Measurements from ENCODE around the gene CHGA. TPM values are rescaled to one million over a fixed set of nuclear protein-coding genes. Genes with fewer than 3 reads are reported as not detected.

CHGA gene
- total and polyA plus RNA-seq, 2 donors (not counting 1 experiment from before 2014, with no cell fraction given), result not detected

GRCh38 chr14:92942576-92942975 is 19.6 kb downstream of the CHGA start:
- POLR2A ChIA-PET, result no interaction called here
- ATAC-seq (ENCODE audit: low read depth), result no peak
- H3K9me3 Mint-ChIP-seq (ENCODE audit: insufficient read depth), result no peaks in the 10 kb centered on the region
- intact Hi-C loops (cut with micrococcal nuclease), result no loop called here
- H3K27me3 Mint-ChIP-seq, result no peaks in the 10 kb centered on the region
- no peaks in the 10 kb centered on the region for H4K20me1 ChIP-seq (ENCODE audit: control insufficient read depth, insufficient read depth, low read length, poor library complexity, severe bottlenecking)
- 99% methylated on average over 7 of the region's 8 CpGs for WGBS (ENCODE audit: insufficient coverage)
- H3K9ac ChIP-seq (ENCODE audit: low read length), result no peak overlapping the region
- CTCF ChIA-PET, result interaction anchor here (1.3 to 1.4 kb wide), 2 partner anchors 9 to 190 kb away, joined by 3 to 5 read pairs; no protein-coding TSS in a partner anchor
- no peaks in the 10 kb centered on the region for H3K4me1 Mint-ChIP-seq
- no peak overlapping the region for H3K4me3 Mint-ChIP-seq
- TF ChIP-seq EZH2 (IDR thresholded peaks at IDR 0.05; ENCODE audit: borderline replicate concordance, insufficient read depth, low read depth, low read length, poor library complexity, severe bottlenecking), result no peak
- TF ChIP-seq, protein P1, sequence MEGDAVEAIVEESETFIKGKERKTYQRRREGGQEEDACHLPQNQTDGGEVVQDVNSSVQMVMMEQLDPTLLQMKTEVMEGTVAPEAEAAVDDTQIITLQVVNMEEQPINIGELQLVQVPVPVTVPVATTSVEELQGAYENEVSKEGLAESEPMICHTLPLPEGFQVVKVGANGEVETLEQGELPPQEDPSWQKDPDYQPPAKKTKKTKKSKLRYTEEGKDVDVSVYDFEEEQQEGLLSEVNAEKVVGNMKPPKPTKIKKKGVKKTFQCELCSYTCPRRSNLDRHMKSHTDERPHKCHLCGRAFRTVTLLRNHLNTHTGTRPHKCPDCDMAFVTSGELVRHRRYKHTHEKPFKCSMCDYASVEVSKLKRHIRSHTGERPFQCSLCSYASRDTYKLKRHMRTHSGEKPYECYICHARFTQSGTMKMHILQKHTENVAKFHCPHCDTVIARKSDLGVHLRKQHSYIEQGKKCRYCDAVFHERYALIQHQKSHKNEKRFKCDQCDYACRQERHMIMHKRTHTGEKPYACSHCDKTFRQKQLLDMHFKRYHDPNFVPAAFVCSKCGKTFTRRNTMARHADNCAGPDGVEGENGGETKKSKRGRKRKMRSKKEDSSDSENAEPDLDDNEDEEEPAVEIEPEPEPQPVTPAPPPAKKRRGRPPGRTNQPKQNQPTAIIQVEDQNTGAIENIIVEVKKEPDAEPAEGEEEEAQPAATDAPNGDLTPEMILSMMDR (IDR thresholded peaks at IDR 0.05), result no peak
- no peak overlapping the region for H3K27ac Mint-ChIP-seq
- H3K4me2 ChIP-seq (replicated peaks; ENCODE audit: low read depth, low read length, poor library complexity, severe bottlenecking), result no peak overlapping the region
- H3K79me2 ChIP-seq (ENCODE audit: control insufficient read depth, insufficient read depth, low read length), result no peaks in the 10 kb centered on the region
- no peaks in the 10 kb centered on the region for H3K4me1 ChIP-seq (ENCODE audit: control insufficient read depth in 2 of 2, insufficient read depth in 2 of 2, low read length in 2 of 2)
- DNase-seq, result no peak
- H3K27me3 ChIP-seq (replicated peaks in 1 of 4; ENCODE audit: control extremely low read depth in 1 of 4, control insufficient read depth in 3 of 4, insufficient read depth in 4 of 4, low read length in 3 of 4), result no peaks in the 10 kb centered on the region
- H3K4me3 ChIP-seq (ENCODE audit: control extremely low read depth in 1 of 5, extremely low read depth in 1 of 5, insufficient read depth in 1 of 5, low read depth in 2 of 5, low read length in 4 of 5), result no peak overlapping the region
- H3K36me3 ChIP-seq (replicated peaks in 1 of 2; ENCODE audit: control extremely low read depth in 1 of 2, control insufficient read depth in 1 of 2, extremely low read depth in 1 of 2, insufficient read depth in 2 of 2, low read length in 1 of 2), result peaks cover 0 to 49% of the 10 kb centered on the region in 2 experiments
- no peak overlapping the region for H3K27ac ChIP-seq (ENCODE audit: low read length in 2 of 2)
- no peaks in the 10 kb centered on the region for H3K9me3 ChIP-seq (ENCODE audit: control extremely low read depth in 1 of 3, control insufficient read depth in 2 of 3, insufficient read depth in 1 of 3, low read length in 2 of 3)
- no peak overlapping the region for H2AFZ ChIP-seq (ENCODE audit: insufficient read depth, low read depth, low read length, poor library complexity, severe bottlenecking)

- Histone ChIP-seq H3K27me3 (replicated peaks in 1 of 4; ENCODE audit: control extremely low read depth in 1 of 4, control insufficient read depth in 3 of 4, insufficient read depth in 4 of 4, low read length in 3 of 4) (no peaks in the 10 kb centered on the region), H3K27ac (ENCODE audit: low read length in 2 of 2) (no peak overlapping the region), H3K4me1 (ENCODE audit: control insufficient read depth in 2 of 2, insufficient read depth in 2 of 2, low read length in 2 of 2) (no peaks in the 10 kb centered on the region), H3K9me3 (ENCODE audit: control extremely low read depth in 1 of 3, control insufficient read depth in 2 of 3, insufficient read depth in 1 of 3, low read length in 2 of 3) (no peaks in the 10 kb centered on the region), H3K79me2 (ENCODE audit: control insufficient read depth, insufficient read depth, low read length) (no peaks in the 10 kb centered on the region), H4K20me1 (ENCODE audit: control insufficient read depth, insufficient read depth, low read length, poor library complexity, severe bottlenecking) (no peaks in the 10 kb centered on the region), H3K4me3 (ENCODE audit: control extremely low read depth in 1 of 5, extremely low read depth in 1 of 5, insufficient read depth in 1 of 5, low read depth in 2 of 5, low read length in 4 of 5) (no peak overlapping the region), H3K9ac (ENCODE audit: low read length) (no peak overlapping the region), H3K4me2 (replicated peaks; ENCODE audit: low read depth, low read length, poor library complexity, severe bottlenecking) (no peak overlapping the region), H3K36me3 (replicated peaks in 1 of 2; ENCODE audit: control extremely low read depth in 1 of 2, control insufficient read depth in 1 of 2, extremely low read depth in 1 of 2, insufficient read depth in 2 of 2, low read length in 1 of 2) (peaks cover 0 to 52% of the 10 kb centered on the region in 2 experiments), H2AFZ (ENCODE audit: insufficient read depth, low read depth, low read length, poor library complexity, severe bottlenecking) (no peak overlapping the region)
- H3K27ac Mint-ChIP-seq, result no peak overlapping the region
- no peaks in the 10 kb centered on the region for H3K9me3 Mint-ChIP-seq (ENCODE audit: insufficient read depth)
- H3K4me3 Mint-ChIP-seq, result no peak overlapping the region
- TF ChIP-seq, protein P1 (IDR thresholded peaks at IDR 0.05), result no peak
- no peak for TF ChIP-seq EZH2 (IDR thresholded peaks at IDR 0.05; ENCODE audit: borderline replicate concordance, insufficient read depth, low read depth, low read length, poor library complexity, severe bottlenecking)
- ChIA-PET POLR2A (no interaction called here), CTCF (interaction anchor here (1.3 to 1.4 kb wide), 2 partner anchors 9 to 189 kb away, joined by 3 to 5 read pairs; no protein-coding TSS in a partner anchor)
- ATAC-seq (ENCODE audit: low read depth), result no peak
- WGBS (ENCODE audit: insufficient coverage), result 95% methylated on average over 23 of the region's 30 CpGs
- intact Hi-C loops (cut with micrococcal nuclease), result no loop called here
- DNase-seq, result no peak
- no peaks in the 10 kb centered on the region for H3K4me1 Mint-ChIP-seq
- H3K27me3 Mint-ChIP-seq, result no peaks in the 10 kb centered on the region
Measured at GRCh38 chr14:92942976-92943710, 20.2 kb downstream of the CHGA start.

Data from B cell (primary cell).